Measurements from ENCODE around the gene ZCCHC17. TPM values are rescaled to one million over a fixed set of nuclear protein-coding genes. Genes with fewer than 3 reads are reported as not detected.
"Not testable (repeated sequence)": the region's sequence is repeated elsewhere in the genome, so short reads cannot be mapped to it uniquely, and the experiment has no call there.

ZCCHC17 gene
- total RNA-seq, 2 donors from 2014 or later: 13.1 to 21.7 TPM

GRCh38 chr1:31259746-31260145, 37.1 kb upstream of the ZCCHC17 start:
- no peak overlapping the region for H3K4me3 ChIP-seq
- H3K36me3 ChIP-seq: peaks cover 37% of the 10 kb centered on the region
- H3K9me3 ChIP-seq: no peaks in the 10 kb centered on the region
- H3K27me3 ChIP-seq (replicated peaks; ENCODE audit: insufficient read depth): no peaks in the 10 kb centered on the region
- H3K4me1 ChIP-seq (ENCODE audit: control insufficient read depth in 1 of 2, low read depth in 2 of 2): peaks cover 0 to 12% of the 10 kb centered on the region in 2 donors
- DNase-seq (ENCODE audit: low spot score) (no peak), ATAC-seq (ENCODE audit: insufficient number of reproducible peaks, low FRiP score, low read depth) (no peak)
- TF ChIP-seq CTCF (IDR thresholded peaks at IDR 0.05): no peak
- H3K27ac ChIP-seq: no peak overlapping the region

GRCh38 chr1:31261916-31262315, 34.9 kb upstream of the ZCCHC17 start:
- no peak for TF ChIP-seq CTCF (IDR thresholded peaks at IDR 0.05)
- peaks cover 0 to 16% of the 10 kb centered on the region in 2 donors for H3K4me1 ChIP-seq (ENCODE audit: control insufficient read depth in 1 of 2, low read depth in 2 of 2)
- no peak for ATAC-seq (ENCODE audit: insufficient number of reproducible peaks, low FRiP score, low read depth)
- H3K9me3 ChIP-seq: no peaks in the 10 kb centered on the region
- H3K27me3 ChIP-seq (replicated peaks; ENCODE audit: insufficient read depth): no peaks in the 10 kb centered on the region
- no peak overlapping the region for H3K27ac ChIP-seq
- no peak for DNase-seq (ENCODE audit: low spot score)
- peaks cover 40% of the 10 kb centered on the region for H3K36me3 ChIP-seq
- H3K4me3 ChIP-seq: no peak overlapping the region

GRCh38 chr1:31262393-31262792, 34.4 kb upstream of the ZCCHC17 start:
- peaks cover 0 to 16% of the 10 kb centered on the region in 2 donors for H3K4me1 ChIP-seq (ENCODE audit: control insufficient read depth in 1 of 2, low read depth in 2 of 2)
- not testable (repeated sequence) for DNase-seq (ENCODE audit: low spot score); H3K27ac ChIP-seq

DNA sequence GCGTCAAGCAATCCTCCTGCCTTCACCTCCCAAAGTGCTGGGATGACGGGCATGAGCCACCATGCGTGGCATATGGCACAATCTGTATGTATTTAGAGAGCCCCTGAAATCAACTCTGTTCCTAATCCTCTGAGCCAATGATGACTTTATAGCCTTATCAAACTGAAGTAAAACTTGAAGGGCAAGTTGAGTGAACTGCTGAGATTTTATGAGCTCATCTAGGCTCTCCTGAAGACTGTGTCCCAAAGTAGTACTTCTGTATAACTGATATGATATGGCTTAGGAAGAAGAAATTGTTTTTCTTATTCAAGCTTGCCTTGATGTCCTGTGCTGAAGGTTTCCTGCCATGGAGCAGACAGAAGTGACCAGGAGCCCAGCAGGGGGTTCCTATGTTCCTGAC, 33.4 kb upstream of the ZCCHC17 start:
- Histone ChIP-seq H3K9me3 (no peaks in the 10 kb centered on the region), H3K4me3 (no peak overlapping the region), H3K4me1 (ENCODE audit: control insufficient read depth in 1 of 2, low read depth in 2 of 2) (peaks cover 0 to 16% of the 10 kb centered on the region in 2 donors), H3K27ac (no peak overlapping the region), H3K27me3 (replicated peaks; ENCODE audit: insufficient read depth) (no peaks in the 10 kb centered on the region), H3K36me3 (peaks cover 50% of the 10 kb centered on the region)
- DNase-seq (ENCODE audit: low spot score): no peak
- TF ChIP-seq CTCF (IDR thresholded peaks at IDR 0.05): no peak
- ATAC-seq (ENCODE audit: insufficient number of reproducible peaks, low FRiP score, low read depth): no peak

More at GRCh38 chr1:31262393-31262792, 34.4 kb upstream of the ZCCHC17 start:
- H3K9me3 ChIP-seq; H3K27me3 ChIP-seq (replicated peaks; ENCODE audit: insufficient read depth); ATAC-seq (ENCODE audit: insufficient number of reproducible peaks, low FRiP score, low read depth); H3K4me3 ChIP-seq: not testable (repeated sequence)
- peaks cover 44% of the 10 kb centered on the region for H3K36me3 ChIP-seq

DNA sequence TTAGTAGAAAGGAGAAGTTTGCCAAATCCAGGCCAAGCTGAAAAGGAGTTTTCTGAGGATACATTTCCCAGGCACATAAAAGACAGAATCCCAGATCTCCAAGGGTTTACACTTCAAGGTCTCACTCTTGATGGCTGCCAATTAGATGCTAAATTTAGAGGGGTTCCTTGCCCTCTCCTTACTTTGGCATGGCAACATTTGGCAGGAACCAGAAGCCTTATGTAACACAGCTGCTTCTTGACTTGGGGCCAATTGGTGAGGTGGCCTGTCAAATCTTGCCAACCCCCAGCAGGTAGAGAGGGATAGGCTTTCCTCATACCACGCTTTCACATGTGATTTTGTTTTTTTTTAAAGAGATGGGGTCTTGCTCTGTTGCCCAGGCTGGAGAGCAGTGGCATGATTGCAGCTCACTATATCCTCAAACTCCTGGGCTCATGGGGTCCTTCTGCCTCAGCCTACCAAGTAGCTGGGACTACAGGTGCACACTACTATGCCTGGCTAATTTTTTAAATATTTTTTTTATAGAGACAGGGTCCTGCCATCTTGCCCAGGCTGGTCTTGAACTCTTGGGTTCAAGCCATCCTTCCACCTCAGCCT, 31.9 kb upstream of the ZCCHC17 start:
- Histone ChIP-seq H3K9me3 (no peaks in the 10 kb centered on the region), H3K27me3 (replicated peaks; ENCODE audit: insufficient read depth) (no peaks in the 10 kb centered on the region), H3K4me3 (no peak overlapping the region), H3K36me3 (peaks cover 48% of the 10 kb centered on the region), H3K4me1 (ENCODE audit: control insufficient read depth in 1 of 2, low read depth in 2 of 2) (peaks cover 0 to 16% of the 10 kb centered on the region in 2 donors), H3K27ac (no peak overlapping the region)
- no peak for ATAC-seq (ENCODE audit: insufficient number of reproducible peaks, low FRiP score, low read depth)
- TF ChIP-seq CTCF (IDR thresholded peaks at IDR 0.05): no peak
- DNase-seq (ENCODE audit: low spot score): no peak

DNA sequence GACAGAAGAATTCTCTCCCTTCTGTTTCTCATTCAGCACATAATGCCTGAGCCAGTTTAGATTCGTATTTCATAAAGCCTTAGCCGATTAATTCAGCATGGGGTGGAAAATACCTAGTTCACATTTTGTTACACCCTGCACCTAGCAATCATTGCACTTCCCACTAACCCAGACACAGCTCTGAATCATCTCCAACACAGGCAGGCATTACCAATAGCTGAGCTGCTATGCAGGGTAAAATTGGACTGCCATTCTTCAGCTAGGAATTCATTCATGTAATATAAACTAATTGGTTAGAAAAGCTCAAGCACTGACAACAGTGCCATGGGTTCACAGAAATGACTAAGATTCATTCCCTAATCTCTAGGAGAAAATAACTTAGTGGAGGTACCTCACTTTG, 30.3 kb upstream of the ZCCHC17 start:
- no peak overlapping the region for H3K4me3 ChIP-seq
- peaks cover 0 to 16% of the 10 kb centered on the region in 2 donors for H3K4me1 ChIP-seq (ENCODE audit: control insufficient read depth in 1 of 2, low read depth in 2 of 2)
- H3K27me3 ChIP-seq (replicated peaks; ENCODE audit: insufficient read depth): no peaks in the 10 kb centered on the region
- H3K36me3 ChIP-seq: peaks cover 35% of the 10 kb centered on the region
- no peak for TF ChIP-seq CTCF (IDR thresholded peaks at IDR 0.05)
- DNase-seq (ENCODE audit: low spot score): no peak
- H3K9me3 ChIP-seq: no peaks in the 10 kb centered on the region
- ATAC-seq (ENCODE audit: insufficient number of reproducible peaks, low FRiP score, low read depth): no peak
- no peak overlapping the region for H3K27ac ChIP-seq
